Activated CD4-positive, alpha-beta T cell treated with anti-CD3 and anti-CD28 coated beads, Interleukin-2, amount 10 ng/mL, durations not matched to agents 7 days and 5 days (primary cell): Measurements from ENCODE around the gene ABL2. TPM values are rescaled to one million over a fixed set of nuclear protein-coding genes. Genes with fewer than 3 reads are reported as not detected.

ENCODE experiments used
- CTCF ChIA-PET: fragments of 350-600 bp; sonication (Branson Sonifier 250); formaldehyde crosslinking; loops from one replicate; lab custom pipeline; 2021; ENCODE audit warnings: antibody characterized with exemption; lab: Charles Lee
- POLR2A ChIA-PET: fragments of 350-600 bp; sonication (Branson Sonifier 250); formaldehyde crosslinking; loops from one replicate; lab custom pipeline; 2021; ENCODE audit warnings: antibody characterized with exemption; lab: Charles Lee
- DNase-seq: peaks from one replicate; pipeline ENCODE4 v3.0.0-alpha.2; 2020
- H3K27ac Mint-ChIP-seq: one replicate; pipeline ENCODE4 v1.8.0; 2021; ENCODE audit warnings: mild to moderate bottlenecking, moderate library complexity, mixed read lengths
- H3K27me3 Mint-ChIP-seq: one replicate; pipeline ENCODE4 v1.8.0; 2021; ENCODE audit warnings: mixed read lengths
- H3K36me3 Mint-ChIP-seq: one replicate; pipeline ENCODE4 v1.8.0; 2021; ENCODE audit warnings: low read depth, mixed read lengths
- H3K4me1 Mint-ChIP-seq: one replicate; pipeline ENCODE4 v1.8.0; 2021; ENCODE audit warnings: mixed read lengths
- H3K4me3 Mint-ChIP-seq: one replicate; pipeline ENCODE4 v1.8.0; 2021; ENCODE audit warnings: mild to moderate bottlenecking, moderate library complexity, mixed read lengths
- H3K9me3 Mint-ChIP-seq: one replicate; pipeline ENCODE4 v1.8.0; 2021; ENCODE audit warnings: mixed read lengths
- total RNA-seq, 2 experiments: library from RNA; stranded (reverse); gene quantifications; one replicate each; pipeline ENCODE4 v1.2.3, GENCODE V29; 2021

ABL2 gene
- total RNA-seq, 2 experiments from 2014 or later = 7.5 to 8.2 TPM

GRCh38 chr1:179077396-179077795 is 152.1 kb downstream of the ABL2 start:
- no peak overlapping the region for H3K27ac Mint-ChIP-seq
- H3K36me3 Mint-ChIP-seq = peaks cover 5% of the 10 kb centered on the region
- H3K27me3 Mint-ChIP-seq = no peaks in the 10 kb centered on the region
- H3K4me1 Mint-ChIP-seq = peaks cover 18% of the 10 kb centered on the region
- no peak for DNase-seq
- H3K4me3 Mint-ChIP-seq = no peak overlapping the region
- POLR2A ChIA-PET = no interaction called here
- CTCF ChIA-PET = no interaction called here
- H3K9me3 Mint-ChIP-seq = no peaks in the 10 kb centered on the region

- no peak for DNase-seq
- ChIA-PET POLR2A (no interaction called here), CTCF (no interaction called here)
- Mint-ChIP-seq H3K4me3 (no peak overlapping the region), H3K36me3 (peaks cover 31% of the 10 kb centered on the region), H3K27me3 (no peaks in the 10 kb centered on the region), H3K9me3 (no peaks in the 10 kb centered on the region), H3K27ac (no peak overlapping the region), H3K4me1 (no peaks in the 10 kb centered on the region)
These were observed 163.0 kb downstream of the ABL2 start for GRCh38 chr1:179066471-179066870.

- no peaks in the 10 kb centered on the region for H3K27me3 Mint-ChIP-seq
- no peak for DNase-seq
- H3K4me3 Mint-ChIP-seq = no peak overlapping the region
- no peaks in the 10 kb centered on the region for H3K4me1 Mint-ChIP-seq
- H3K36me3 Mint-ChIP-seq = peaks cover 33% of the 10 kb centered on the region
- POLR2A ChIA-PET = no interaction called here
- CTCF ChIA-PET = interaction anchor here (1.2 kb wide), 1 partner anchor 19 kb away, joined by 3 read pairs; no protein-coding TSS in a partner anchor
- no peak overlapping the region for H3K27ac Mint-ChIP-seq
- H3K9me3 Mint-ChIP-seq = no peaks in the 10 kb centered on the region
These were observed 167.9 kb downstream of the ABL2 start for GRCh38 chr1:179061360-179062282.

- H3K4me1 Mint-ChIP-seq = no peaks in the 10 kb centered on the region
- H3K9me3 Mint-ChIP-seq = no peaks in the 10 kb centered on the region
- peaks cover 40% of the 10 kb centered on the region for H3K36me3 Mint-ChIP-seq
- CTCF ChIA-PET = interaction anchor here (1.2 kb wide), 1 partner anchor 23 kb away, joined by 3 read pairs; no protein-coding TSS in a partner anchor
- H3K27ac Mint-ChIP-seq = no peak overlapping the region
- POLR2A ChIA-PET = no interaction called here
- no peak for DNase-seq
- no peaks in the 10 kb centered on the region for H3K27me3 Mint-ChIP-seq
- H3K4me3 Mint-ChIP-seq = no peak overlapping the region
These were observed 170.7 kb downstream of the ABL2 start for GRCh38 chr1:179058487-179059483.

GRCh38 chr1:179055937-179056336 is 173.5 kb downstream of the ABL2 start:
- H3K27me3 Mint-ChIP-seq = no peaks in the 10 kb centered on the region
- ChIA-PET CTCF (no interaction called here), POLR2A (no interaction called here)
- no peaks in the 10 kb centered on the region for H3K9me3 Mint-ChIP-seq
- H3K27ac Mint-ChIP-seq = no peak overlapping the region
- no peak overlapping the region for H3K4me3 Mint-ChIP-seq
- no peak for DNase-seq
- H3K36me3 Mint-ChIP-seq = peaks cover 35% of the 10 kb centered on the region
- H3K4me1 Mint-ChIP-seq = no peaks in the 10 kb centered on the region

- CTCF ChIA-PET = no interaction called here
- Mint-ChIP-seq H3K4me3 (no peak overlapping the region), H3K4me1 (no peaks in the 10 kb centered on the region), H3K27me3 (no peaks in the 10 kb centered on the region), H3K36me3 (peaks cover 28% of the 10 kb centered on the region), H3K9me3 (no peaks in the 10 kb centered on the region), H3K27ac (no peak overlapping the region)
- DNase-seq = no peak
- POLR2A ChIA-PET = no interaction called here
These were observed 176.0 kb downstream of the ABL2 start for GRCh38 chr1:179053486-179053885.

GRCh38 chr1:179052776-179053175 is 176.7 kb downstream of the ABL2 start:
- H3K27me3 Mint-ChIP-seq = no peaks in the 10 kb centered on the region
- peaks cover 25% of the 10 kb centered on the region for H3K36me3 Mint-ChIP-seq
- no peaks in the 10 kb centered on the region for H3K9me3 Mint-ChIP-seq
- POLR2A ChIA-PET = no interaction called here
- CTCF ChIA-PET = interaction anchor here (1.3 kb wide), 1 partner anchor 26 kb away, joined by 3 read pairs; no protein-coding TSS in a partner anchor
- H3K4me3 Mint-ChIP-seq = no peak overlapping the region
- H3K4me1 Mint-ChIP-seq = peaks cover 5% of the 10 kb centered on the region
- DNase-seq = no peak
- no peak overlapping the region for H3K27ac Mint-ChIP-seq

Other genes starting within 250 kb of the ABL2 start
- gene FAM20B, start 203.8 kb downstream of the ABL2 start, total RNA-seq = 10 to 100 TPM; 25.1 to 31.3 TPM
- gene TOR3A, start 147.6 kb downstream of the ABL2 start, total RNA-seq = 10 to 100 TPM; 43.9 to 46.6 TPM
- 10 to 100 TPM; 62.3 to 68.9 TPM for gene SOAT1, start 64.1 kb upstream of the ABL2 start, total RNA-seq
- under 1 TPM; 0.40 to 0.42 TPM for gene AXDND1, start 136.3 kb upstream of the ABL2 start, total RNA-seq